ENCODE measurements around the gene PTPRJ. TPM values are rescaled to one million over a fixed set of nuclear protein-coding genes. Genes with fewer than 3 reads are reported as not detected.

Gene PTPRJ
- total and polyA plus RNA-seq, 2 experiments from 2014 or later = 9.3 to 16.4 TPM

- H2AFZ ChIP-seq = no peak overlapping the region
- H3K9me3 ChIP-seq (ENCODE audit: low read depth) = no peaks in the 10 kb centered on the region
- H3K4me1 ChIP-seq (ENCODE audit: insufficient read depth) = peaks cover 10% of the 10 kb centered on the region
- DNase-seq (ENCODE audit: low spot score) = no peak
- H4K20me1 ChIP-seq (ENCODE audit: insufficient read depth, poor library complexity, severe bottlenecking) = no peaks in the 10 kb centered on the region
- H3K27me3 ChIP-seq = no peaks in the 10 kb centered on the region
- H3K4me3 ChIP-seq = no peak overlapping the region
- H3K36me3 ChIP-seq (replicated peaks; ENCODE audit: insufficient read depth, low read depth) = no peaks in the 10 kb centered on the region
- H3K9me2 ChIP-seq (replicated peaks; ENCODE audit: insufficient read depth) = no peaks in the 10 kb centered on the region
- no peak overlapping the region for H3K27ac ChIP-seq
- H3K4me2 ChIP-seq = no peak overlapping the region
- no peak for TF ChIP-seq EZH2 (IDR thresholded peaks at IDR 0.05; ENCODE audit: borderline replicate concordance)
- no peak for TF ChIP-seq EZH2phosphoT487 (IDR thresholded peaks at IDR 0.05; ENCODE audit: low read depth, severe bottlenecking, unreplicated experiment)
- TF ChIP-seq, protein P1, sequence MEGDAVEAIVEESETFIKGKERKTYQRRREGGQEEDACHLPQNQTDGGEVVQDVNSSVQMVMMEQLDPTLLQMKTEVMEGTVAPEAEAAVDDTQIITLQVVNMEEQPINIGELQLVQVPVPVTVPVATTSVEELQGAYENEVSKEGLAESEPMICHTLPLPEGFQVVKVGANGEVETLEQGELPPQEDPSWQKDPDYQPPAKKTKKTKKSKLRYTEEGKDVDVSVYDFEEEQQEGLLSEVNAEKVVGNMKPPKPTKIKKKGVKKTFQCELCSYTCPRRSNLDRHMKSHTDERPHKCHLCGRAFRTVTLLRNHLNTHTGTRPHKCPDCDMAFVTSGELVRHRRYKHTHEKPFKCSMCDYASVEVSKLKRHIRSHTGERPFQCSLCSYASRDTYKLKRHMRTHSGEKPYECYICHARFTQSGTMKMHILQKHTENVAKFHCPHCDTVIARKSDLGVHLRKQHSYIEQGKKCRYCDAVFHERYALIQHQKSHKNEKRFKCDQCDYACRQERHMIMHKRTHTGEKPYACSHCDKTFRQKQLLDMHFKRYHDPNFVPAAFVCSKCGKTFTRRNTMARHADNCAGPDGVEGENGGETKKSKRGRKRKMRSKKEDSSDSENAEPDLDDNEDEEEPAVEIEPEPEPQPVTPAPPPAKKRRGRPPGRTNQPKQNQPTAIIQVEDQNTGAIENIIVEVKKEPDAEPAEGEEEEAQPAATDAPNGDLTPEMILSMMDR (IDR thresholded peaks at IDR 0.05; ENCODE audit: poor library complexity) = no peak
- H3K79me2 ChIP-seq = peaks cover 36% of the 10 kb centered on the region
Measured at GRCh38 chr11:48083421-48083820, 103.1 kb downstream of the PTPRJ start.

GRCh38 chr11:48085688-48086087, 105.3 kb downstream of the PTPRJ start:
- Histone ChIP-seq H3K36me3 (replicated peaks; ENCODE audit: insufficient read depth, low read depth) (no peaks in the 10 kb centered on the region), H3K4me3 (no peak overlapping the region), H3K27me3 (no peaks in the 10 kb centered on the region), H3K9me3 (ENCODE audit: low read depth) (no peaks in the 10 kb centered on the region), H3K4me2 (no peak overlapping the region), H2AFZ (no peak overlapping the region), H3K9me2 (replicated peaks; ENCODE audit: insufficient read depth) (no peaks in the 10 kb centered on the region), H4K20me1 (ENCODE audit: insufficient read depth, poor library complexity, severe bottlenecking) (no peaks in the 10 kb centered on the region), H3K27ac (no peak overlapping the region), H3K79me2 (peaks cover 46% of the 10 kb centered on the region), H3K4me1 (ENCODE audit: insufficient read depth) (peaks cover 15% of the 10 kb centered on the region)
- TF ChIP-seq, protein P1 (IDR thresholded peaks at IDR 0.05; ENCODE audit: poor library complexity) = no peak
- TF ChIP-seq EZH2phosphoT487 (IDR thresholded peaks at IDR 0.05; ENCODE audit: low read depth, severe bottlenecking, unreplicated experiment) (no peak), EZH2 (IDR thresholded peaks at IDR 0.05; ENCODE audit: borderline replicate concordance) (no peak)
- DNase-seq (ENCODE audit: low spot score) = no peak
- WGBS (ENCODE audit: low lambda C conversion rate, missing lambda C conversion rate) = 91% methylated on average over 4 of the region's 4 CpGs

GRCh38 chr11:48087422-48087821, 107.1 kb downstream of the PTPRJ start:
- TF ChIP-seq, protein P1 (IDR thresholded peaks at IDR 0.05; ENCODE audit: poor library complexity) = no peak
- TF ChIP-seq EZH2 (IDR thresholded peaks at IDR 0.05; ENCODE audit: borderline replicate concordance) (no peak), EZH2phosphoT487 (IDR thresholded peaks at IDR 0.05; ENCODE audit: low read depth, severe bottlenecking, unreplicated experiment) (no peak)
- no peak overlapping the region for H3K4me2 ChIP-seq
- no peak overlapping the region for H3K27ac ChIP-seq
- no peak overlapping the region for H2AFZ ChIP-seq
- 91% methylated on average over 2 of the region's 2 CpGs for WGBS (ENCODE audit: low lambda C conversion rate, missing lambda C conversion rate)
- H4K20me1 ChIP-seq (ENCODE audit: insufficient read depth, poor library complexity, severe bottlenecking) = no peaks in the 10 kb centered on the region
- no peaks in the 10 kb centered on the region for H3K9me3 ChIP-seq (ENCODE audit: low read depth)
- no peaks in the 10 kb centered on the region for H3K36me3 ChIP-seq (replicated peaks; ENCODE audit: insufficient read depth, low read depth)
- no peaks in the 10 kb centered on the region for H3K27me3 ChIP-seq
- no peak for DNase-seq (ENCODE audit: low spot score)
- peaks cover 28% of the 10 kb centered on the region for H3K4me1 ChIP-seq (ENCODE audit: insufficient read depth)
- no peaks in the 10 kb centered on the region for H3K9me2 ChIP-seq (replicated peaks; ENCODE audit: insufficient read depth)
- H3K4me3 ChIP-seq = no peak overlapping the region
- H3K79me2 ChIP-seq = peaks cover 48% of the 10 kb centered on the region

All from hepatocyte (in vitro differentiated cells).